HepG2 (cell line): ENCODE measurements around the gene YWHAB. TPM values are rescaled to one million over a fixed set of nuclear protein-coding genes. Genes with fewer than 3 reads are reported as not detected.

Experiments used
- FOSL2 ChIP-seq: sonication (generic); formaldehyde crosslinking; IDR thresholded peaks from 2 replicates; pipeline ENCODE4 v1.4.0; 2020; ENCODE audit warnings: missing genetic modification reagents
- FOXM1 ChIP-seq: sonication (generic); formaldehyde crosslinking; IDR thresholded peaks from 2 replicates; pipeline ENCODE4 v1.5.0; 2020; ENCODE audit warnings: missing genetic modification reagents
- HMGXB4 ChIP-seq, 2 experiments: sonication (generic) in 1 of 2; formaldehyde crosslinking in 1 of 2; IDR thresholded peaks; 2 replicates each; pipeline versions ENCODE4 v1.4.0 to v1.6.1; 2018 to 2020; ENCODE audit warnings: missing genetic modification reagents in 2 of 2, borderline replicate concordance in 1 of 2, low read depth in 1 of 2, mild to moderate bottlenecking in 1 of 2, missing biosample characterization in 1 of 2
- LBX2 ChIP-seq: sonication (generic); formaldehyde crosslinking; IDR thresholded peaks from 2 replicates; pipeline ENCODE4 v1.5.0; 2020; ENCODE audit warnings: missing genetic modification reagents, mild to moderate bottlenecking, borderline replicate concordance
- MLXIP ChIP-seq: sonication (generic); formaldehyde crosslinking; IDR thresholded peaks from 2 replicates; pipeline ENCODE4 v1.9.0; 2021; ENCODE audit warnings: missing genetic modification reagents, borderline replicate concordance
- NFRKB ChIP-seq: fragments of 450-650 bp; IDR thresholded peaks from 2 replicates; pipeline ENCODE4 v1.6.1; 2017
- POLR2G ChIP-seq: fragments of 200-400 bp; formaldehyde crosslinking; IDR thresholded peaks from 2 replicates; pipeline ENCODE4 v1.6.1; 2018; ENCODE audit warnings: mild to moderate bottlenecking, low read depth, low read length, moderate library complexity
- PRDM10 ChIP-seq: sonication (generic); formaldehyde crosslinking; IDR thresholded peaks from 2 replicates; pipeline ENCODE4 v1.4.0; 2020; ENCODE audit warnings: low read depth, missing genetic modification reagents
- SIN3B ChIP-seq: fragments of 150-350 bp; IDR thresholded peaks from 2 replicates; pipeline ENCODE4 v1.6.1; 2014; ENCODE audit warnings: low read length
- SRSF9 ChIP-seq: fragments of 200-400 bp; formaldehyde crosslinking; IDR thresholded peaks from 2 replicates; pipeline ENCODE4 v1.6.1; 2018; ENCODE audit warnings: borderline replicate concordance, mild to moderate bottlenecking, low read depth, low read length; ENCODE audit not compliant: insufficient read depth, poor library complexity, severe bottlenecking
- SRY ChIP-seq: sonication (generic); formaldehyde crosslinking; IDR thresholded peaks from 2 replicates; pipeline ENCODE4 v1.8.0; 2022; ENCODE audit warnings: mild to moderate bottlenecking, missing genetic modification reagents
- SUZ12 ChIP-seq: fragments of 150-350 bp; IDR thresholded peaks from 2 replicates; pipeline ENCODE4 v1.6.1; 2014; ENCODE audit warnings: low read depth, low read length
- WIZ ChIP-seq: sonication (generic); formaldehyde crosslinking; IDR thresholded peaks from 2 replicates; pipeline ENCODE4 v1.5.1; 2020; ENCODE audit warnings: mild to moderate bottlenecking, missing genetic modification reagents
- ZBTB7B ChIP-seq: sonication (generic); formaldehyde crosslinking; IDR thresholded peaks from 2 replicates; pipeline ENCODE4 v1.4.0; 2020; ENCODE audit warnings: missing genetic modification reagents
- ZNF350 ChIP-seq: sonication (generic); formaldehyde crosslinking; IDR thresholded peaks from 2 replicates; pipeline ENCODE4 v1.4.0; 2020; ENCODE audit warnings: mild to moderate bottlenecking, low read depth, missing genetic modification reagents, borderline replicate concordance
- ZNF441 ChIP-seq: sonication (generic); formaldehyde crosslinking; IDR thresholded peaks from 2 replicates; pipeline ENCODE4 v1.7.0; 2021; ENCODE audit warnings: missing genetic modification reagents, borderline replicate concordance
- ZNF563 ChIP-seq: sonication (generic); formaldehyde crosslinking; IDR thresholded peaks from 2 replicates; pipeline ENCODE4 v1.8.0; 2022; ENCODE audit warnings: mild to moderate bottlenecking, moderate library complexity, missing genetic modification reagents
- ZNF704 ChIP-seq: sonication (generic); formaldehyde crosslinking; IDR thresholded peaks from 2 replicates; pipeline ENCODE4 v1.8.1; 2023; ENCODE audit warnings: mild to moderate bottlenecking, inconsistent platforms, moderate library complexity, missing genetic modification reagents, borderline replicate concordance
- ZNF776 ChIP-seq: sonication (generic); formaldehyde crosslinking; IDR thresholded peaks from 2 replicates; pipeline ENCODE4 v1.4.0; 2020; ENCODE audit warnings: mild to moderate bottlenecking, missing genetic modification reagents
- polyA plus RNA-seq, 8 experiments: library from polyadenylated mRNA; depleted of rRNA in 3 of 8; stranded (reverse) in 7 of 8; unstranded in 1 of 8; fragments of >200 nt; fragmentation: Illumina TruSeq in 4 of 8; extraction: Trizol in 4 of 8; gene quantifications; 2 replicates each; pipeline versions ENCODE4 v1.2.1 to v1.2.3, GENCODE V29; 2011 to 2016; ENCODE audit warnings: low read depth in 4 of 8, missing spikeins in 1 of 8, mixed read lengths in 1 of 8; ENCODE audit not compliant: insufficient read depth in 1 of 8
- total RNA-seq, 5 experiments: library from RNA; depleted of rRNA; stranded (reverse); fragments of >200 nt; fragmentation: Illumina TruSeq; extraction: Trizol; gene quantifications; 2 replicates each; pipeline ENCODE4 v1.2.3, GENCODE V29; 2016; ENCODE audit warnings: low read depth in 1 of 5

The YWHAB gene
- total and polyA plus RNA-seq, 2 of the 13 experiments (the other 11 are each of a cell fraction or from before 2014, with no cell fraction given): 77.2 to 121 TPM

GRCh38 chr20:44911264-44911921 lies 25.9 kb downstream of the YWHAB start (continued):
- TF ChIP-seq LBX2 (CRISPR knock-in tag) (0 out of 2 replicates have a peak, but pooled peaks have one; percentile 61), ZBTB7B (CRISPR knock-in tag) (peak; percentile 49; the same call in 1 of the 2 replicates), SIN3B (no peak), ZNF776 (CRISPR knock-in tag) (no peak), ZNF704 (no peak), ZNF350 (CRISPR knock-in tag) (peak; percentile 12; the same call in 1 of the 2 replicates), FOXM1 (CRISPR knock-in tag) (no peak), SUZ12 (no peak), NFRKB (peak; percentile 77), ZNF441 (CRISPR knock-in tag) (no peak), POLR2G (peak; percentile 66), FOSL2 (CRISPR knock-in tag) (no peak), SRSF9 (no peak), HMGXB4 (CRISPR knock-in tag; IDR thresholded peaks at IDR 0.05; ENCODE audit: borderline replicate concordance in 1 of 2, low read depth in 1 of 2) (peak; percentile 94 to 98), MLXIP (no peak), SRY (CRISPR knock-in tag) (no peak), WIZ (CRISPR knock-in tag) (peak; percentile 79), PRDM10 (CRISPR knock-in tag) (no peak), ZNF563 (CRISPR knock-in tag) (no peak; the same call in 1 of the 2 replicates)
